ENCODE data around the gene ZNF75A. TPM values are rescaled to one million over a fixed set of nuclear protein-coding genes. Genes with fewer than 3 reads are reported as not detected.
A peak's percentile ranks its signal among the peaks of the same experiment; 100 is the strongest.

Gene ZNF75A
- total RNA-seq, 4 donors from 2014 or later, result 15.4 to 18.9 (median 16.9) TPM

DNA sequence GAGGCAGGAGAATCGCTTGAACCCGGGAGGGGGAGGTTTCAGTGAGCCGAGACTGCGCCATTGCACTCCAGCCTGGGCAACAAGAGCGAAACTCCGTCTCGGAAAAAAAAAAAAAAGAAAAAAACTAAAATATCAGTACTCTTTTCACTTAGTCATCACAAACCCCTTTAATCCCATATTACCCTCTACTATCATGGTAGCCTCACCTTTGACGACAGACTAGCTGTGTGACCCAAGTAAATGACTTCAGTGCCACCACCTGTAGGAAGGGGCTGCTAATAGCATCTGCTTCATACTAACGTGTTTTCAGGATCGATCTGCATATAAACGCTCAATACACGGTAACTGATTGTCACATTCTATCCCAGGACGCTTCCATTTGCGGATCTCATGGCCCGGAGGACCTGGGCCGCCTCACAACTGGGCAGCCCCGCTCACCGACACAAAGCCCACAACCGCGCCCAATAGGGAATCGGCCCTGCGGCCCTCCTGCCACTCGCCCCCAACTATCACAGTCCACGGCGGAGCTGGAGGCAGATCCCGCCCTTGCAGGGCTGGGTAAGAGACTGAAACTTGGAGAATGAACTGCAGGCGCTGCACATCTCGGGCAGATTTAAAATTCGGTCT, 23.1 kb upstream of the ZNF75A start:
- TF ChIP-seq POLR2A (IDR thresholded peaks at IDR 0.05; ENCODE audit: low read depth), result no peak
- TF ChIP-seq, protein P1, sequence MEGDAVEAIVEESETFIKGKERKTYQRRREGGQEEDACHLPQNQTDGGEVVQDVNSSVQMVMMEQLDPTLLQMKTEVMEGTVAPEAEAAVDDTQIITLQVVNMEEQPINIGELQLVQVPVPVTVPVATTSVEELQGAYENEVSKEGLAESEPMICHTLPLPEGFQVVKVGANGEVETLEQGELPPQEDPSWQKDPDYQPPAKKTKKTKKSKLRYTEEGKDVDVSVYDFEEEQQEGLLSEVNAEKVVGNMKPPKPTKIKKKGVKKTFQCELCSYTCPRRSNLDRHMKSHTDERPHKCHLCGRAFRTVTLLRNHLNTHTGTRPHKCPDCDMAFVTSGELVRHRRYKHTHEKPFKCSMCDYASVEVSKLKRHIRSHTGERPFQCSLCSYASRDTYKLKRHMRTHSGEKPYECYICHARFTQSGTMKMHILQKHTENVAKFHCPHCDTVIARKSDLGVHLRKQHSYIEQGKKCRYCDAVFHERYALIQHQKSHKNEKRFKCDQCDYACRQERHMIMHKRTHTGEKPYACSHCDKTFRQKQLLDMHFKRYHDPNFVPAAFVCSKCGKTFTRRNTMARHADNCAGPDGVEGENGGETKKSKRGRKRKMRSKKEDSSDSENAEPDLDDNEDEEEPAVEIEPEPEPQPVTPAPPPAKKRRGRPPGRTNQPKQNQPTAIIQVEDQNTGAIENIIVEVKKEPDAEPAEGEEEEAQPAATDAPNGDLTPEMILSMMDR (IDR thresholded peaks at IDR 0.05), result no peak
- TF ChIP-seq EP300 (IDR thresholded peaks at IDR 0.05), result no peak
- no peak for TF ChIP-seq POLR2AphosphoS5 (IDR thresholded peaks at IDR 0.05)
- peak overlapping the region; percentile 80 to 100 (median 99) for H3K4me3 ChIP-seq
- DNase-seq (ENCODE audit: extremely low spot score), result no peak
- no peaks in the 10 kb centered on the region for H3K27me3 ChIP-seq
- peaks cover 17 to 25% (median 22%) of the 10 kb centered on the region in 4 donors for H3K36me3 ChIP-seq
- H3K4me1 ChIP-seq, result peaks cover 21 to 36% (median 35%) of the 10 kb centered on the region in 4 donors
- 15% methylated on average over 27 of the region's 29 CpGs for WGBS
- peaks cover 0 to 22% (median 13%) of the 10 kb centered on the region in 4 donors for H3K9me3 ChIP-seq
- peak overlapping the region; percentile 95 to 100 (median 98) for H3K27ac ChIP-seq (replicated peaks in 1 of 4)
- intact Hi-C loops (cut with DNase I), result loop anchor here (5.0 kb wide), 2 partner anchors 45 to 120 kb away; partner anchors contain the start of genes ZNF174, ZNF200 and ZSCAN32

GRCh38 chr16:3282730-3283542, 22.4 kb upstream of the ZNF75A start, which contains the start of gene ZNF263:
TSS of gene ZNF263 (plus strand) at chr16:3283491. CDS start at chr16:3283819, 328 bp downstream.
- H3K27ac ChIP-seq (replicated peaks in 1 of 4), result peak within 1 kb of the TSS; percentile 95 to 100 (median 98)
- intact Hi-C loops (cut with DNase I), result loop anchor here (5.0 kb wide), 2 partner anchors 46 to 119 kb away; partner anchors contain the start of genes ZNF174, ZNF200 and ZSCAN32
- peaks cover 21 to 36% (median 35%) of the 10 kb centered on the region in 4 donors for H3K4me1 ChIP-seq
- 0% methylated on average over 11 of the region's 72 CpGs for WGBS
- no peaks in the 10 kb centered on the region for H3K27me3 ChIP-seq
- peaks cover 22 to 33% (median 29%) of the 10 kb centered on the region in 4 donors for H3K36me3 ChIP-seq
- TF ChIP-seq, protein P1 (IDR thresholded peaks at IDR 0.05), result peak in 1 of 3 experiments; percentile 6
- TF ChIP-seq POLR2AphosphoS5 (IDR thresholded peaks at IDR 0.05) (peak; percentile 90 to 91), POLR2A (IDR thresholded peaks at IDR 0.05; ENCODE audit: low read depth) (peak; percentile 66), EP300 (IDR thresholded peaks at IDR 0.05) (no peak)
- peak; percentile 99 for DNase-seq (ENCODE audit: extremely low spot score)
- H3K4me3 ChIP-seq, result peak within 1 kb of the TSS; percentile 80 to 100 (median 99)
- peaks cover 0 to 28% (median 19%) of the 10 kb centered on the region in 4 donors for H3K9me3 ChIP-seq

DNA sequence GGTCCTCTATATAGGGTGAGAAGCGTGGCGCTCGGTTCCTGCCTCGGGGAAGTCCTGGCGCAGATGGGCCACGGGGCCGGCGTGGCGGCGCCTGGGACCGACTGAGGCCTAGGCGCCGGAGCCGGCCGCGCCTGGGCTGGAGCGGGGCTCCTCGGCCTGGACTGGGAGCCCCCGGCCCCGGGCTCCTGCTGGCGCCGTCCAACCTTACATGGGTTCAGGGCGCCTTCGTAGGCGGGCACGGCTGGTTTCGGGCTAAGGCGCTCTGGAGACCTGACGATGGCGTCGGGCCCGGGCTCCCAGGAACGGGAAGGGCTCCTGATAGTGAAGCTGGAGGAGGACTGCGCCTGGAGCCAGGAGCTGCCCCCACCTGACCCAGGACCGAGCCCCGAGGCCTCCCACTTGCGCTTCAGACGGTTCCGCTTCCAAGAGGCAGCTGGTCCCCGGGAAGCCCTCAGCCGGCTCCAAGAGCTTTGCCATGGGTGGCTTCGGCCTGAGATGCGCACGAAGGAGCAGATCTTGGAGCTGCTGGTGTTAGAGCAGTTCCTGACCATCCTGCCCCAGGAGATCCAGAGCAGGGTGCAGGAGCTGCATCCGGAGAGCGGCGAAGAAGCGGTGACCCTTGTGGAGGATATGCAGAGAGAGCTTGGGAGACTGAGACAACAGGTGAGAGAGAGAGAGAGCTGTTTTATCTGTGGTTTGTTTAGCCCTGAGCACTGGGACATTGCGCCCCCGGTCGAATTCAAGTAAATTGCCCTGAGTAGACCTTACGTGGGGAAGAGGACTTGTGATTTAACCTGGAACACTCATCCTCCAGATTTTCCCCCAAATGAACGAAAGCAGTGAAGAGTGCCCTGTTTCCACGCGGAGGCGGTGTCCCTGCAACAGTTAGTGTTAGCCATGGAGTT, 21.5 kb upstream of the ZNF75A start:
- intact Hi-C loops (cut with DNase I), result loop anchor here (5.0 kb wide), 2 partner anchors 46 to 119 kb away; partner anchors contain the start of genes ZNF174, ZNF200 and ZSCAN32
- H3K4me3 ChIP-seq, result peak overlapping the region; percentile 80 to 100 (median 99)
- H3K27me3 ChIP-seq, result no peaks in the 10 kb centered on the region
- H3K27ac ChIP-seq (replicated peaks in 1 of 4), result peak overlapping the region; percentile 95 to 100 (median 98)
- 9% methylated on average over 17 of the region's 56 CpGs for WGBS
- H3K9me3 ChIP-seq, result peaks cover under 1 to 36% (median 28%) of the 10 kb centered on the region in 4 donors
- H3K4me1 ChIP-seq, result peaks cover 21 to 36% (median 35%) of the 10 kb centered on the region in 4 donors
- H3K36me3 ChIP-seq, result peaks cover 30 to 41% (median 37%) of the 10 kb centered on the region in 4 donors
- TF ChIP-seq POLR2AphosphoS5 (IDR thresholded peaks at IDR 0.05) (no peak), EP300 (IDR thresholded peaks at IDR 0.05) (no peak), POLR2A (IDR thresholded peaks at IDR 0.05; ENCODE audit: low read depth) (no peak)
- TF ChIP-seq, protein P1 (IDR thresholded peaks at IDR 0.05), result no peak
- no peak for DNase-seq (ENCODE audit: extremely low spot score)

DNA sequence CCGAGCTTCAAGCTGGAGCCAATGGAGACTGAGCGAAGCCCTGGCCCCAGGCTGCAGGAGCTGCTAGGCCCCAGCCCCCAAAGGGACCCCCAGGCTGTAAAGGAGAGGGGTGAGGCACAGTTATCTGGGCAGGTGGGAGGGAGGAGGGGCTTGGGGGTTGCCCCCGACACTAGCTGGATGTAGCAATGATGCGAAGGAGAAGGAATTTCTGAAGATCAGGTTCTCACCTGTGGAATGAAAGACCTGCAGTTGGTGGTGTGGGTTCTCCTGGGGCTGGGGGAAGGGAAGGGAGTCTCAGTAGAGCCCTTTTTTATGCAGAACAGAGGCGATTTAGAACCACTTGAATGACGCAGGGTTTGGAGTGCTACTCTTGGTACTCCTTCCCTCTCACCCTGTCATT, 20.2 kb upstream of the ZNF75A start:
- no peak for DNase-seq (ENCODE audit: extremely low spot score)
- H3K4me1 ChIP-seq, result peaks cover 21 to 36% (median 35%) of the 10 kb centered on the region in 4 donors
- H3K27ac ChIP-seq (replicated peaks in 1 of 4), result no peak overlapping the region
- intact Hi-C loops (cut with DNase I), result no loop called here
- H3K36me3 ChIP-seq, result peaks cover 43 to 55% (median 51%) of the 10 kb centered on the region in 4 donors
- WGBS, result 77% methylated on average over 5 of the region's 6 CpGs
- TF ChIP-seq POLR2A (IDR thresholded peaks at IDR 0.05; ENCODE audit: low read depth) (no peak), POLR2AphosphoS5 (IDR thresholded peaks at IDR 0.05) (no peak), EP300 (IDR thresholded peaks at IDR 0.05) (no peak)
- TF ChIP-seq, protein P1 (IDR thresholded peaks at IDR 0.05), result no peak
- peaks cover 14 to 49% (median 41%) of the 10 kb centered on the region in 4 donors for H3K9me3 ChIP-seq
- H3K4me3 ChIP-seq, result peak overlapping the region; percentile 80 to 100 (median 99)
- no peaks in the 10 kb centered on the region for H3K27me3 ChIP-seq

Measured in esophagus muscularis mucosa (tissue), 4 donors.